GM21367 (cell line): ENCODE data around the gene SERPINB6.
"Not testable (repeated sequence)": the region's sequence is repeated elsewhere in the genome, so short reads cannot be mapped to it uniquely, and the experiment has no call there.

ENCODE experiments used
- ATAC-seq: cut with Tn5 transposase; IDR thresholded peaks from one replicate; pipeline ENCODE4 v1.9.1; 2021; ENCODE audit not compliant: unreplicated experiment

SERPINB6 gene

DNA sequence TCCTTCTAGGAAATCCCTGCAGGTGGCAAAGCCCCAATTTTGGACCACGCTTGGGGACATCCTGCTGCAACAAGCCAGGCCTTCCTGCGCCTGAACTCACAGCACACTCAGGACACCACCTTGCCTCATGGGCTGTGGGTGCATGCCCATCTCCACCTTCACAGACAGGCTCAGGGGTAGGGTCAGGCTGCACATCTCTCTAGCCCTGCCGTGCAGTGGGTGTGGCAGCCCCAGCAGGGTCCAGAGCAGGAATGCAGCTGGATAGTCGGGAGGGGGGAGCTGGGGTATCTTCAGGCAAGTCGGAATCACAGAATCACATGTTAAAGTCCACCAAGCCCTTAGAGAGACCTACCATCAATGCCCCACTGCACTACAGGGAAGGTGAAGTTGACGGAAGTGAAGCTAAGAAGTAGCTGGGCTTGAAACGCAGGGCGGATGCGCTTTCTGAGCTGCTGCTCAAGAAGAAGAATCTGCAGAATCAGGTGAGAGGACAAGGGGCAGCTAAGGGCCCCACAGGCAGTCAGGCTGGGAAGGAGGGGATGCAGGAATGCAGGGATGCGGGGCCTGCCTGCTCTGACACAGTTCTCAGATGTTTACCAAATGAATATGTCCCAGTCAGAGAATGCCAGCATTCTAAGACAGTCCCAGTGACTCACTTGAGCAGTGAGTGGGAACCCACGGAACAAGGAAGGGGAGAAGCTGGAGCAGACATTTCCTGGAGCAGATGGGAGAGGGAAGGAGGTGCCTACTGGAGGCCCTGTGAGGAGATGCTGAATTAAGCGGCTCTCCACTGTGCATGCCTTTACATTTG lies 11.3 kb downstream of the SERPINB6 start:
- ATAC-seq: no peak

DNA sequence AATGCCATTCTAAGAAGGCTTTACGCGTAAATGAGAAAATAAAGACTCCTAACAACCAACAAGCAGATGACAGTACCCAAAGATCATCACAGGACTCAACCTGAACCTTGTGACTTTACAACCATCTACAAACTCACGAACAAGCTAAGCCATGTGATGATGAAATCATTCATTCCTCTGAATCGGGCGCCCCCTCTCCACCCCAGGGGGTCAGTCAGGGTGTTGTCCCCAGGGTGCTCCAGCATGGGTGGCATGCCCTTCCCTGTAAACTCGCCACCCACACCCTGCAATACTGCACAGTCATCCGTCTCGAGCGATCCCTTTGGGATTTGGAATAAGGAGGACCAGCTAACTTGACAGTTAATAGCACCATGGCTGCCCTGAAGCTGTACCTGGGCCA lies 12.6 kb downstream of the SERPINB6 start:
- ATAC-seq: no peak

DNA sequence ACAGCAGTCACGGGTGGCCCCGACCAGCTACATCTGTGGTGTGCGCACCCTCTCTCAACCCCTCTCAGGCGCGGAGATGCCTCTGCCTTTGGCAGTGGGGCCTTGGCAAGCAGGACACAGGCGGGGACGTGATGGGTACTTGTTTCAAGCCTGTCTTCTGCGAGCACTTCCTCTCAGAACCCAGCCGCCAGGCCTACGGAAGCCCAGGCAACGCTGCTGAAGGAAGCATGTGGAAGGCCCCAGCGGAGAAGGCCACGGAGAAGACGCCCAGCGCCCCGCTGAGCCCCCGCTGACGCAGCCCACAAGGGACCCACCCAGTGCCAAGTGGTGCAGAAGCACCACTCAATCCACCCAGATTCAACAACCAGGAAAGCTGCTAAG lies 13.0 kb downstream of the SERPINB6 start:
- no peak for ATAC-seq

DNA sequence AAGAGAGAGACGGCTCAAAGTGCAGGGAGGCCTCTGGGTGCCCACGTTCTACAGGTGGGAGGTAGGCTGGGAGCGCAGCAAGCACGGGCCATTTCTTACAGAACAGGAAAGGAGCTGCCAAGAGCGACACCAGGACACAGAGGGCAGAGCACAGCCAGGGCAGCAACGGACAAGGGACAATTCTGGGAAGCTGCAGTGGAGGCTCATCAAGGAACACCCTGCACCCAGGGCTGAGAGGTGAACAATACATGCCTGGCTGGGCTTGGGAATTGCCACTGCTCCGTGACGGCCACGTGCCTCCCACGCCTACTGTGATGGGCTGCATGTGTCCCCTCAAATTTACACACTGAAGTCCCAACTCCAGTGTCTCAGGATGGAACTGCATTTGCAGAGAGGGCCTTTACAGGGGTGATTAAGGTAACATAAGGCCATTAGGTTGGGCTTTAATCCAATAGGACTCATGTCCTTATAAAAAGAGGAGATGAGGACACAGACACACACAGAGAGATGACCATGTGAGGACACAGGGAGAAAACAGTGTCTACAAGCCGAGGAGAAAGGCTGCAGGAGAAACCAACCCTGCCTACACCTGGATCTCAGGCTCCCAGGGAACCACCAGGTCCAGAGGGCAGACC lies 13.6 kb downstream of the SERPINB6 start:
- ATAC-seq: no peak

DNA sequence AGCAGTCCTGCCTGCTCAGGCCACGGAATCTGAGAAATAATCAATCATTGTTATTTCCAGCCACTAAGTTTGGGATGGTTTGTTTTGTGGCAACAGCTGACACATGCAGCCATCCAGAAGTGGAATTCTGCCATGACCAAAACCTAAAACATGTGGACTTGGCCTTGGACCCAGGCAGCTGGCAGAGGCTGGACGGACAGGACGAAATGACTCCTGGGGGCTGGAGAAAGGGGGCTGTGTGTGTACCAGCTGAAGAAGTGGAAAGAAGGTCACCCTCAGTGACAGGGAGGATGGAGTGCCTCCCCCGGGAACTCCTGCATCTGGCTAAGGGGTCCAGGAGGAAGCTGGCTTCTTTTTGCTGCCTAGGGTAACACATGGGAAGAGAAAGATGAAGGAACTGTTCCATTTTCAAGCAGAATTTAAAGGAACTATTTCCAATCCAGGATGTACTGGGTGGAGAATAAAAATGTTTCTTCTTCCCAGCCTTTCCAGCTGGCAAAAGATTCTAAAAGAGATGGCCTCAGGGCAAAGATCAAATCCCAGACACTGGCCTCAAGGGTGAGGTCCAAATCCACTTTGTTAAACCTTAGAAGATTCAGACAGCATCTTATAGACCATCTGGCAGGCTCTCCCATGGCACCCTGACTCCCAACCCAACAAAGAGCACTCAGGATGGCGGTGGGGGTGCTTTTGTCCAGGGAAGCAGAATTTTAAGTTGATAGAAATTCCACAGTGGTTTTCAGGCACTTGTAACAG lies 14.3 kb downstream of the SERPINB6 start:
- ATAC-seq: no peak

DNA sequence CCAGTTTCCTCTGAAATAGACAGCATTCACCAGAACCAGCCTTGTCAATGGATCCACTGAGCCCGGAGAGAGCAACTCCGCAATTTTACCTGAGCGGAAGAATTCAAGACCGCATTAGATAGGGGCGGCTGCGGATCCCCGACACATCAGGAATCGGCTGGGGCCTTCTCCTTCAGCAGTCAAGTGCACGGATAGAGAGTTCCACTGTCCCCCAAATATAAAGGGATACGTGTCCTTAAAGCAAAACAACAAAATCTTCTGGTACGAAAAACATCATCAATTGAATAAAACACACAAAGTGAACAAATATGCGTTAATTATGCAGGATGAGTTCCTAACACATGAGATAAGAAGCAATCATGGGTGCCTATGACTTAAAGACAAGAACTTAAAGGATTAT lies 18.3 kb downstream of the SERPINB6 start:
- no peak for ATAC-seq

DNA sequence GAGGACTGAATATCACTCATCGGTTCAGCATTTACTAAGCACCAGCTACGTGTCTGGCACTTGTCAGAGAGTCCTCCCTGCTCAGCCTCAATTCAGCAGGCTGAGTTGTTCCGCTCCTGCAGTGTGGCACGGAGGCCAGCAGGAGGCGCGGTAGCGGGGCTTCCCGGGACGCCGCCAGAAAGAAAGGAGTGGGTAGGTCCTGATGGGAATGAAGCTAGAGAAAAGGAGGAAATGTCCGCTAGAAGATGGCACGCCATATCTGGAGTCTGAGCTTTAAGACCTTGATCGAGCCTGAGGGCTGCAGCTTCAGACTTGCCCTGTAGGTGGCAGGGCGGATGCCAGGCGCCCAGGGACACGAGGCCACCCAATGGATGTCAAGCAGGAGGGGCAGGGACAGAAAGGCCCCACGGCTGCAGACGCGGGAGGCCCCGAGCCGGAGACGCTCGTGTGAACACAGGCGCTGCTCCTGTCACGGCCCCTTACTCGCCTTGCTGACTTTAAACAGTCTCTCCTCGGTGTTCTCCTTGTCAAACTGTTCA lies 18.7 kb downstream of the SERPINB6 start:
- ATAC-seq: peak; percentile 58

DNA sequence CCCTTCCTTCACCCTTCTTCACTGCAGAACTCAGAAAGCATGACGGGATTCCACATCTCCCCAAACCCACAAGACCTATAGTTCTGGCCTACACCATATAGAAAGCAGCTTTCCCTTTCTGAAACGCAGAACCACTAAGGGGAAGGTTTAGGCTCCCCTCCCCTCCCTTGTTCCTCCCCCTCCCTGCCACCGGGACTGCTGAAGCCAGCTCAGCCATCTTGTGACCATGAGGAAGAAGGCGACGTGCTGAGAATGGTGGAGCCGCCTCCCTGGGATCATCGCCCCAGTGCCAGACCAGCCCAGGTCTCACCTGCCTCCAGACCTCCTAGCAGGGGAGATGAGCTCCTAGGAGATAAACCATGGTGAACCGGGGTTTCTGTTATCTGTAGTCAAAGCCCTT lies 19.6 kb downstream of the SERPINB6 start:
- ATAC-seq: no peak

DNA sequence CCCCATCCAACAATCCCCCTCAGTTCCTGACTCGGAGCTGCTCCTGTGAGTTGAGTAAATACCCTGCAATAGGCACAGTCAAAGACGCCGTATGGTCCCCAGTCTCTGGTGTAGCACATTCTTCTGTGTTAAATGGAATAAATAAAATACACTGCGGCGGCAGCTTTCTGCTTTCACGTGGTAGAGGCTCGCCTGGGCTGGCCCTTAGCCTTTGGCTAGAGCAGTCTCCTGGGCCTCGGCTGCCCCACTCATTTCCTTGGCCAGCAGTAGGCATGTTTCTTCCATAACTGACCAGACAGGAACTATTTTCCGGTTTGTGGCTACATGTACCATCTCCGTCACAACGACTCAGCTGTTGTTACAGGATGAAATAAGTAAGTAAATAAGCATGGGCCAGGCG lies 20.7 kb downstream of the SERPINB6 start:
- ATAC-seq: no peak

DNA sequence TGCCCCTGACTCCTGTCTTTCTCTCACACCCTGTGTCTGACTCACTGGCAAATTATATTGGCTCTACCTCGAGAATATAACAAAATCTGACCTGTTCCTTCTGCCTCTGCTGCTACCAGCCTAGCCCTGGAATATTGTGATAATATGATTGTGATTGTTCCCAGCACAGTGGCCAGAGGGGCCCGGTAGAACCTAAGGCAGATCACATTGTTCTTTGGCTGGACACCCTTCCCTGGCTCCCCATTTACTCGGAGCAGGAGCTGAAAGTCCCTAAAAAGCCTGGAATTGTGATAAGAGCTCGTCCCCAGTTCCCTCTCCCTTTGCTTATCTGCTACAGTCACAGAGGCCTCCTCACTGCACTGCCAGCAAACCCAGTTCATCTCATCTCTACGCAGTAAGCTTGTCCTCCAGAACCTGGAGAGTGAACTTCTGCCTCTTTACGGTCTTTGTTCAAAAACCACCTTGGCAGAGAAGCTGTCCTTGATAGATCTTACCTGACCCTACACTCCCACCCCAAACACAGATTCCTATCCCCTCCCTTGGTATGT lies 21.8 kb downstream of the SERPINB6 start:
- no peak for ATAC-seq

DNA sequence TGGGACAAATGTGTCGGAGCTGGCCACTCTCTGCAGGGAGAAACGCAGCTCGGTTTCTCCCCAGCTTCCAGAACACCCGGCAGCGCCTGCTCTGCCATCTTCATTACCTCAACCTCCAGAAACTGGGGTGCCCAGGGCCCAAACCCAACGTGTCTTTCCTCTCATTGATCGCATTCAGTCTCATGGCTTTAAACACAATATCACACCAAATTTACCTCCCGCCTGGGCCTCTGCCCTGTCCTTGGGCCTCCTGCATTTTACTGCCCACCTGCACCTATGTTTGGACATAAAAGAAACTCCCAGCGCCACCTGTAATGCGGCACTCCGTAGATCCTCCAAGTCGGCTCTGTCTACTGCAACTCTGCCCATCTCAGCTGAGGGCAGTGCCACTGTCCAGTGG lies 22.2 kb downstream of the SERPINB6 start:
- ATAC-seq: no peak

DNA sequence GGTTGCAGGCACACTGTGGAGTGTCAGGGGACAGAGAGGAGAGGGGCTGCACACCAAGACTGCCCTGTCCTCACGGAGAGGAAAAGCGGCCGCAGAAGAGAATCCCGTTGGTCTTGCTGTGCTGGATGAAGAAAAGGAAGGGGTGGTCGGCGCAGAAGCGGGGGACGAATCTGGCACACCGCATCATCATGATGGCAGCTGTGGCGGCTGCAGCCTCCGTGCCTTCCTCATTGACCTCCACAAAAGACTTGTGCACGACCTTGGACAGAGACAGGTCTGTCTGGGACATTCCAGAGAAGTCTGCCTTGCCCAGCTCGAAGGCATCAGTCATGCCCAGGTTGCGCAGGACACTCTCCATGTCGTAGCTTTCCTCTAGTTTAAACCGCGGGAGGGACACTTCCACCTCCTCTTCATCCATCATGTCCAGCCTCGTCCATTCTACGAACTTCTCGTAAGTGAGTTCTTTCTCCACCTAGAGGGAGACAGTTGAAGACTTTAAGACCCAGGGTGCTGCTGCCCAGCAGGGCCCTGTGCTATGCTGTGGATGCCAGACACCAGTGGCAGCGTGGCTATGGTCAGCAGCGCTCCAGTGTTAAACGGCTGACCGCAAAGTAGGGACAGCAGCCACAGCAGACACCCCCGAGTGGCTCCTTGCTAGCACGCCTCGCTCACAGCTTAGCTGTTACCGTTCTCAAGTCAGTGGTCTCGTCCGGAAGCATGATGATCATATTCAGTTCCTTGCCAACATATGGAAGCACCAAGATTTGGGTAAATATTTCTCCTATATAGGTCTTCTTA lies 22.9 kb downstream of the SERPINB6 start:
- no peak for ATAC-seq

DNA sequence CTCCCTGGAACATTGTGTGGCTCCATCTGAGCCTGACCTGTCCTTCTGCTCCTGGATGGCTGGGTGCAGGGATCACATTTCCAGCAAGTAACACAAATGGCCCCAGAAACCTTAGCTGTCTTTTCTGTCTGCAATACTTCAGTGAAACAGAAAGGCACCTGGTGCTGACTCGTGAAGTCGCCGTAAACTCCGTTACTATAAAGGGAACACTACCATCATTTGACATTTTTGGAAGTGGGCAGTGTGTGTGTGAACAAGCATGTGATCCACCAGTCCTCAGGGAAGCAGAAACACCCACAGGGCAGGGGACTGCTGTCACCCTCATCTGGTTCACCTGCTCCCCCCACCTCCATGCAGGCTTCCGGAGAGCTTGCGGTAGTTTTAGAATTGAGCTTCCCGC lies 23.9 kb downstream of the SERPINB6 start:
- ATAC-seq: no peak

DNA sequence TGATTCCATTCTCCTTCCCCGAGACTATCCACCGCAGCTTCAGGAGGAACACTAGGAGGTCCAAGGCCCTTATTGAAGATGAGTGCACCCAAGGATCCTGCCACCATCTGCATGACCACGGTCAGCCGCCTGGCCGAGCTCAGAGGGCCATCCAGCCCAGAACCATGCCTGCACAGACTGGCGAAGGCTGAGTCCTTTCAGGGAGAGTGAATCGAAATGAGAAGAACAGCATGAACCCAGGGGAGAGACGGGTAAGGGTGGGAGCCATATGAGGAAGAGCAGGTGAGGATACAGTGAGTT lies 26.3 kb downstream of the SERPINB6 start:
- no peak for ATAC-seq

DNA sequence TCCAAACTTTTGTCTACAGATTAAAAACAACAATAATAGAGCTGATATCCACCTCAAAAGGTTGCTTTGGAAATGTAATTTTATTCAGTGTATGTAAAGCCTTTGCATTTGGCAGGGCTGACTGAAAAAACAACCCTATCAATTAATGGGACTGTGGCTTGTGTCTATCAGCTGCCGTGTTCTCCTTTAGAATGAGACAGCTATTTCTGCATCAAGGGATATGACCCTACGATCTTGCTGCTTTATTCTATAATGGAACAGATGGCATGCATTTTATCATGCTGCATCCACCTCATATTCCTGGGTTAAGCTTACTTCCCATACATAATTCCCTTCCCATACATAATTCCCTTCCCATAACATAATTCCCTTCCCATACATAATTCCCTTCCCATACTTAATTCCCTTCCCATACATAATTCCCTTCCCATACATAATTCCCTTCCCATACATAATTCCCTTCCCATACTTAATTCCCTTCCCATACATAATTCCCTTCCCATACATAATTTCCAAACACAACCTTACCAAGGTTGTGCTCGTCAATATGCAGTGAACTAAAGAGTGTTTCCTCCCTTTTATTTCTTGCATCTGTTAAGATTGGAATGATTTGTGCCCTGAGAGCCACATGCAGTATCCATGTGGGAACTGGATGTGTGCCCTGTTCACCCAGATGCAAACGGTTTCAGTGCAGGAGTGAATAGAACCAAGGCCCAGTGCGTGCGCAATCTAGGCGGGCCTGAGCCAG lies 26.8 kb downstream of the SERPINB6 start:
- no peak for ATAC-seq

DNA sequence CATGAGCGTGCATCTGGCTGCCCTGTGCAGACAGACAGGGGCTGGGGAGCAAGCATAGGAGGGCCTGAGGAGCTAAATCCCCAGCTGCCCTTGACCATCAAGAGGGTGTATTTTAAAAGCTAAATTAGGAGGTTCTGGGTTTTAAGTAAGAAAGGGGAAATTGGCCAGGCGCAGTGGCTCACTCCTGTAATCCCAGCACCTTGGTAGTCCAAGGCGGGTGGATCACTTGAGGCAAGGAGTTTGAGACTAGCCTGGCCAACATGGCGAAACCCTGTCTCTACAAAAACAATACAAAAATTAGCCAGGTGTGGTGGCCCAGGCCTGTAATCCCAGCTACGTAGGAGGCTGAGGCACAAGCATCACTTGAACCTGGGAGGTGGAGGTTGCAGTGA lies 27.8 kb downstream of the SERPINB6 start:
- no peak for ATAC-seq

DNA sequence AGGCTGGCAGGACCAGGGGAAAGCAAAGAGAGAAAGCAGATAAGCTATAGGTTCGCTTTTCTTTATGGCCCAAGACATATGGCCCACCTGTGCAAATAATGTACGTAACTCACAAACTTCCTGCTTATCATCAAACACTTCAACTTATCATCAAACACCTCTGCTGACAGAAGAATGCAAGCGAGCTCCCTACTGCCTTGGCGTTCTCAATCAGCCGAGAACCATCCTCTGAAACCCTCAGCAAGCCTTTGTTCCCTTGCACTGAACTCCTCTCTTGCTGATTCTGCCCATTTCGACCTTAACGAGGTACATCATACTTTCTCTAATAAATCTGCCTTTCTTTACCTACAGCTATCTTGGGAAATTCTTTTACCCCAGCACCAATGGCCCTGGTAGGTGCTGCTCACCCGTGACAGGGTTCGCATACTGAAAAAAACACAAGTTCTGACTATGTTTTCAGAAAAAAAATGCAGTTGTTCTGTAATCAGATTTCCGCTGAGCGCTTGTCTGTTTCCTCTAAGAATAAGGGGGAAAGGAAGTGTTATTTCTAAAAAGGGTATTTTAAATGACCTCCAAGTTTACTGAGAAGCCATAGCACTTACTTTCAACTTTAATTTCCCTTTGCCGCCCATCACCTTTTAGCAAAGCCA lies 28.3 kb downstream of the SERPINB6 start:
- no peak for ATAC-seq

DNA sequence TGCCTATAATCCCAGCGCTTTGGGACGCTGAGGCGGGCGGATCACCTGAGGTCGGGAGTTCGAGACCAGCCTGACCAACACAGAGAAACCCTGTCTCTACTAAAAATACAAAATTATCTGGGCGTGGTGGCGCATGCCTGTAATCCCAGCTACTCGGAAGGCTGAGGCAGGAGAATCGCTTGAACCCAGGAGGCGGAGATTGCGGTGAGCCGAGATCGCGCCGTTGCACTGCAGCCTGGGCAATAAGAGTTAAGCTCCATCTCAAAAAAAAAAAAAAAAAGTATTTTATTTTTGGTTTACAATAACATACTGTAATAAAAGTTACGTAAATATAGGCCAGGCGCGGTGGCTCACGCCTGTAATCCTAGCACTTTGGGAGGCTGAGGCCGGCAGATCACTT lies 29.3 kb downstream of the SERPINB6 start:
- ATAC-seq: not testable (repeated sequence)

DNA sequence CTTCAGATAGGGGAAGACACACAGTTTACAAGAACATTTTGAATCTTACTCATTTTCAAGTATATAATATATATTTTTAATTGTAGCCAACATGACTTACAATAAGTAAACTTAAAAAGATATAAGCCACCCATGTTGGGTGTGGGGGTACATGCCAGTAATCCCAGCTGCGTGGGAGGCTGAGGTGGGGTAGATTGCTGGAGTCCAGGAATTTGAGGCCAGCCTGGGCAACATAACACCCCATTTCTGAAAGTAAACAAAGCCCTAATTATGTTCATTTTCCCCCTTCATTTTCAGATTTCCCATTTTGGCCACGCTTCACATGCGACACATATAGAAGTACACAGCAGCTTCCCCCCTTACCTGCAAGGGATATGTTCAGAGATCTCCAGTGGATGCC lies 30.5 kb downstream of the SERPINB6 start:
- no peak for ATAC-seq
